H1 (cell line): ENCODE measurements around the gene SOWAHC. TPM values are rescaled to one million over a fixed set of nuclear protein-coding genes. Genes with fewer than 3 reads are reported as not detected.

Experiments used
- GABPA ChIP-seq: IDR thresholded peaks from 2 replicates; pipeline ENCODE4 v1.6.1; 2011; ENCODE audit warnings: mild to moderate bottlenecking, low read length, moderate library complexity, borderline replicate concordance; ENCODE audit not compliant: insufficient read depth
- polyA plus RNA-seq, 7 experiments: library from polyadenylated mRNA; depleted of rRNA in 3 of 7; stranded (reverse) in 5 of 7; unstranded in 2 of 7; fragments of >200 nt in 5 of 7; fragments of 200-250 nt in 2 of 7; gene quantifications; 1 replicate in 5 of 7; 2 replicates in 1 of 7; 4 replicates in 1 of 7; pipeline versions ENCODE4 v1.2.1 to v1.2.3, GENCODE V29; 2011 to 2013; ENCODE audit warnings: missing spikeins in 2 of 7, mixed read lengths in 2 of 7
- total RNA-seq: library from RNA; stranded (reverse); fragmentation: NEBNext Ultra II Directional; extraction: Animal tissue kit (Norgen Biotek cat#: 25700); gene quantifications from 2 replicates; pipeline ENCODE4 v1.2.1, GENCODE V29; 2021

The SOWAHC gene
- total and polyA plus RNA-seq, 2 of the 8 experiments (the other 6 are each of a cell fraction or from before 2014, with no cell fraction given), result 3.1 to 17.8 TPM

GRCh38 chr2:109663721-109664120, 49.6 kb downstream of the SOWAHC start (continued):
- TF ChIP-seq GABPA, result no peak
